Measurements from ENCODE around the gene JUNB. TPM values are rescaled to one million over a fixed set of nuclear protein-coding genes. Genes with fewer than 3 reads are reported as not detected.

Gene JUNB
- total RNA-seq, 1 experiment from 2014 or later = 194 TPM

DNA sequence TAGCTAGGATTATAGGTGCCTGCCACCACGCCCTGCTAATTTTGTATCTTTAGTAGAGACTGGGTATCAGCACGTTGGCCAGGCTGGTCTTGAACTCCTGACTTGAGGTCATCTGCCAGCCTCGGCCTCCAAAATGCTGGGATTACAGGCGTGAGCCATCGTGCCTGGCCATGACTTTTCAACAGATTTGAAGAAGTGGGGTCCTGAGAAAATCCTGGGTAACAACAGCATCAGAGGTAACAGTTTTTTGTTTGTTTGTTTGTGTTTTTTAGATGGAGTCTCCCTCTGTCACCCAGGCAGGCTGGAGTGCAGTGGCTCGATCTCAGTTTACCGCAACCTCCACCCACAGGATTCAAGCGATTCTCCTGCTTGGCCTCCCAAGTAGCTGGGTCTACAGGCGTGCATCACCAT lies 3.7 kb downstream of the JUNB start:
- CTCF ChIA-PET = interaction anchor here (1.1 to 6.4 kb wide), 10 partner anchors 18 to 704 kb away, joined by 3 to 123 read pairs (median 6); partner anchors contain the start of genes HOOK2 and TRIR
- peak overlapping the region; percentile 96 for H3K27ac ChIP-seq (ENCODE audit: low read depth, low read length)
- intact Hi-C loops (cut with micrococcal nuclease) = no loop called here

DNA sequence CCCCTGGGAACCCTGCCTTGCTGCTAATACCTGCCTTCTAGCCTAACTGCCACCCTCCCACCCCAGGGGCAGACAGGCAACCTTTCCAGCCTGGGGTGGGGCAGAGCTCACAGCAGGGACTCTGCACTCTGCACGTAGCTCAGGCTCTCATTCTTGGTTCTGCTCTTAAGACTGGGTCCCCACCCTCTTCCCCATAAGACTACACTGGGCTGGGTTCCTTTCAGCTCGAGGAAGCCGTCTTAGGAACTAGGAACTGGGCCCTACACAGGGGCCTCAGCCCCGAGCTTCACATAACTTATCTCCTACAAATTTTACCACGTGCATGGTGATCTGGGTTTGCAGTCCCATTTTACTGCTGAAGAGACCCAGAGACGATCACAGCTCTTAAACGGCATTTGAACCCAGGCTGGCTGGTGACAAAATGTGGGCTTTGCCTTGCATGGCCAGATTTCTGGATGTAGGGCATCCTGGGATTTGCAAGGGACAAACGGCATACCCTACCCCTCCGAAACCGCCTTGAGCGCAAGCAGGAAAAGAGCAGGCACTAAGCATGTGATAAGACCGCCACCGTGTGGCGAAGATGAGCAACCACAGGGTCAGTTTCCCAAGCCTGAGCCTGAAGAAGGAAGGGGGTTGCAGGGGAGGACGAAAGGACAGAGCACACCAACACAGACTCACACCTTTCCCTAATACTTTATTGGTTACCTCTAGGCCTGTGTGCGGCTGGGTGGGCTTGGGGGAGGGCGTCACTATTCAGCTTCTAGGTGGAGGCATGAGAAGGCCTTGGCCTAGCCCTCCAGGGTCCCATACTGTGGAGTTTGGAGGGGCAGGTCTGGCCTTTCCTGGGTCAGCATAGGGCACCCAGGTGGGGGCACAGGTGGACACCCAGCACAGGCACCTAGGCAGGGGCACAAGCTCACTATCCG lies 5.1 kb downstream of the JUNB start:
- ATAC-seq (peak; percentile 32), DNase-seq (ENCODE audit: low read depth, low spot score) (no peak)
- H2AFZ ChIP-seq (ENCODE audit: low read depth, low read length, poor library complexity, severe bottlenecking) = no peak overlapping the region
- peak overlapping the region in 1 of 2 experiments; percentile 33; a peak in 1 of 4 replicates for H3K4me3 ChIP-seq (replicated peaks in 1 of 2; ENCODE audit: low read depth in 1 of 2, low read length in 2 of 2)
- POLR2A ChIA-PET = interaction anchor here (0.7 to 6.7 kb wide), 7 partner anchors 14 to 85 kb away, joined by 3 to 172 read pairs (median 3); partner anchors contain the start of genes DNASE2 and HOOK2
- H3K27ac ChIP-seq (ENCODE audit: low read depth, low read length) = peak overlapping the region; percentile 70
- RAD21 ChIA-PET (ENCODE audit: low non-redundant PET in 1 of 2, low total read pairs in 2 of 2, uncharacterized antibody in 2 of 2, unreplicated experiment in 2 of 2) = interaction anchor here (0.8 to 3.4 kb wide), 7 partner anchors 19 to 36 kb away, joined by 4 to 17 read pairs (median 11); no protein-coding TSS in a partner anchor
- peaks cover 4 to 19% of the 10 kb centered on the region in 2 experiments; a peak in 3 of 4 replicates for H3K36me3 ChIP-seq (ENCODE audit: control insufficient read depth in 1 of 2, insufficient read depth in 2 of 2, low read length in 2 of 2)
- intact Hi-C loops (cut with micrococcal nuclease) = loop anchor here (1.0 to 2.0 kb wide), 4 partner anchors 19 to 120 kb away; no protein-coding TSS in a partner anchor
- BruUV-seq (replicated peaks) = no TSS peak
- no peaks in the 10 kb centered on the region for H3K9me2 ChIP-seq (ENCODE audit: insufficient read depth)
- H3K79me2 ChIP-seq (ENCODE audit: insufficient read depth, low read length) = peaks cover 40% of the 10 kb centered on the region
- H3K9me3 ChIP-seq (ENCODE audit: control insufficient read depth in 1 of 2, insufficient read depth in 1 of 2, low read depth in 1 of 2, low read length in 2 of 2) = no peaks in the 10 kb centered on the region
- no peaks in the 10 kb centered on the region for H4K20me1 ChIP-seq (ENCODE audit: insufficient read depth)
- peak overlapping the region; percentile 58 for H3K9ac ChIP-seq (ENCODE audit: low read length)
- peaks cover 29 to 68% of the 10 kb centered on the region in 2 experiments for H3K4me1 ChIP-seq (ENCODE audit: control insufficient read depth in 1 of 2, insufficient read depth in 2 of 2, low read length in 2 of 2)
- no peaks in the 10 kb centered on the region for H3K27me3 ChIP-seq (ENCODE audit: insufficient read depth, low read length)
- peak overlapping the region; percentile 72 for H3K4me2 ChIP-seq (ENCODE audit: low read length)
- CTCF ChIA-PET = interaction anchor here (0.7 to 6.4 kb wide), 15 partner anchors 10 to 169 kb away, joined by 3 to 123 read pairs (median 4); partner anchors contain the start of genes HOOK2, RNASEH2A and TRIR
- TF ChIP-seq, protein P1, sequence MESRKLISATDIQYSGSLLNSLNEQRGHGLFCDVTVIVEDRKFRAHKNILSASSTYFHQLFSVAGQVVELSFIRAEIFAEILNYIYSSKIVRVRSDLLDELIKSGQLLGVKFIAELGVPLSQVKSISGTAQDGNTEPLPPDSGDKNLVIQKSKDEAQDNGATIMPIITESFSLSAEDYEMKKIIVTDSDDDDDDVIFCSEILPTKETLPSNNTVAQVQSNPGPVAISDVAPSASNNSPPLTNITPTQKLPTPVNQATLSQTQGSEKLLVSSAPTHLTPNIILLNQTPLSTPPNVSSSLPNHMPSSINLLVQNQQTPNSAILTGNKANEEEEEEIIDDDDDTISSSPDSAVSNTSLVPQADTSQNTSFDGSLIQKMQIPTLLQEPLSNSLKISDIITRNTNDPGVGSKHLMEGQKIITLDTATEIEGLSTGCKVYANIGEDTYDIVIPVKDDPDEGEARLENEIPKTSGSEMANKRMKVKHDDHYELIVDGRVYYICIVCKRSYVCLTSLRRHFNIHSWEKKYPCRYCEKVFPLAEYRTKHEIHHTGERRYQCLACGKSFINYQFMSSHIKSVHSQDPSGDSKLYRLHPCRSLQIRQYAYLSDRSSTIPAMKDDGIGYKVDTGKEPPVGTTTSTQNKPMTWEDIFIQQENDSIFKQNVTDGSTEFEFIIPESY (IDR thresholded peaks at IDR 0.05; ENCODE audit: extremely low read depth, insufficient replicate concordance, low read length) = no peak
- TF ChIP-seq POLR2A (IDR thresholded peaks at IDR 0.05; ENCODE audit: borderline replicate concordance, extremely low read depth, insufficient read depth, insufficient read length) (peak; percentile 0), CBX3 (IDR thresholded peaks at IDR 0.05; ENCODE audit: low read depth) (no peak), ELF1 (IDR thresholded peaks at IDR 0.05; ENCODE audit: borderline replicate concordance, low read depth) (no peak), YY1 (IDR thresholded peaks at IDR 0.05; ENCODE audit: extremely low read depth, insufficient replicate concordance, low read depth, low read length) (no peak), POLR2AphosphoS5 (IDR thresholded peaks at IDR 0.05; ENCODE audit: low read depth, low read length) (peak; percentile 59), EZH2phosphoT487 (IDR thresholded peaks at IDR 0.05; ENCODE audit: borderline replicate concordance) (no peak)
- TF ChIP-seq, protein P2, sequence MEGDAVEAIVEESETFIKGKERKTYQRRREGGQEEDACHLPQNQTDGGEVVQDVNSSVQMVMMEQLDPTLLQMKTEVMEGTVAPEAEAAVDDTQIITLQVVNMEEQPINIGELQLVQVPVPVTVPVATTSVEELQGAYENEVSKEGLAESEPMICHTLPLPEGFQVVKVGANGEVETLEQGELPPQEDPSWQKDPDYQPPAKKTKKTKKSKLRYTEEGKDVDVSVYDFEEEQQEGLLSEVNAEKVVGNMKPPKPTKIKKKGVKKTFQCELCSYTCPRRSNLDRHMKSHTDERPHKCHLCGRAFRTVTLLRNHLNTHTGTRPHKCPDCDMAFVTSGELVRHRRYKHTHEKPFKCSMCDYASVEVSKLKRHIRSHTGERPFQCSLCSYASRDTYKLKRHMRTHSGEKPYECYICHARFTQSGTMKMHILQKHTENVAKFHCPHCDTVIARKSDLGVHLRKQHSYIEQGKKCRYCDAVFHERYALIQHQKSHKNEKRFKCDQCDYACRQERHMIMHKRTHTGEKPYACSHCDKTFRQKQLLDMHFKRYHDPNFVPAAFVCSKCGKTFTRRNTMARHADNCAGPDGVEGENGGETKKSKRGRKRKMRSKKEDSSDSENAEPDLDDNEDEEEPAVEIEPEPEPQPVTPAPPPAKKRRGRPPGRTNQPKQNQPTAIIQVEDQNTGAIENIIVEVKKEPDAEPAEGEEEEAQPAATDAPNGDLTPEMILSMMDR (IDR thresholded peaks at IDR 0.05 in 2 of 3, conservative IDR thresholded peaks at IDR 0.05 in 1 of 3; ENCODE audit: borderline replicate concordance in 1 of 3, insufficient read depth in 1 of 3, low read depth in 2 of 3, low read length in 2 of 3) = peak in 2 of 3 experiments; percentile 93 to 94; a peak in 4 of 6 replicates
- TF ChIP-seq, protein P3, sequence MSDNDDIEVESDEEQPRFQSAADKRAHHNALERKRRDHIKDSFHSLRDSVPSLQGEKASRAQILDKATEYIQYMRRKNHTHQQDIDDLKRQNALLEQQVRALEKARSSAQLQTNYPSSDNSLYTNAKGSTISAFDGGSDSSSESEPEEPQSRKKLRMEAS (IDR thresholded peaks at IDR 0.05) = no peak

More for the DNA sequence above, 3.7 kb downstream of the JUNB start:
- no peak for ATAC-seq
- BruUV-seq (replicated peaks) = no TSS peak
- Histone ChIP-seq H3K4me3 (replicated peaks in 1 of 2; ENCODE audit: low read depth in 1 of 2, low read length in 2 of 2) (no peak overlapping the region), H3K9me3 (ENCODE audit: control insufficient read depth in 1 of 2, insufficient read depth in 1 of 2, low read depth in 1 of 2, low read length in 2 of 2) (no peaks in the 10 kb centered on the region), H3K79me2 (ENCODE audit: insufficient read depth, low read length) (peaks cover 26% of the 10 kb centered on the region), H2AFZ (ENCODE audit: low read depth, low read length, poor library complexity, severe bottlenecking) (no peak overlapping the region), H4K20me1 (ENCODE audit: insufficient read depth) (no peaks in the 10 kb centered on the region), H3K27me3 (ENCODE audit: insufficient read depth, low read length) (no peaks in the 10 kb centered on the region), H3K9me2 (ENCODE audit: insufficient read depth) (no peaks in the 10 kb centered on the region), H3K9ac (ENCODE audit: low read length) (peak overlapping the region; percentile 93; the same call in 1 of the 2 replicates), H3K4me2 (ENCODE audit: low read length) (peak overlapping the region; percentile 99), H3K4me1 (ENCODE audit: control insufficient read depth in 1 of 2, insufficient read depth in 2 of 2, low read length in 2 of 2) (peaks cover 32 to 71% of the 10 kb centered on the region in 2 experiments), H3K36me3 (ENCODE audit: control insufficient read depth in 1 of 2, insufficient read depth in 2 of 2, low read length in 2 of 2) (peaks cover 4 to 10% of the 10 kb centered on the region in 2 experiments; a peak in 3 of 4 replicates)
- ChIA-PET RAD21 (ENCODE audit: low non-redundant PET in 1 of 2, low total read pairs in 2 of 2, uncharacterized antibody in 2 of 2, unreplicated experiment in 2 of 2) (interaction anchor here (1.6 to 3.4 kb wide), 3 partner anchors 17 to 29 kb away, joined by 11 to 15 read pairs (median 12); no protein-coding TSS in a partner anchor), POLR2A (interaction anchor here (0.5 to 6.7 kb wide), 6 partner anchors 8 to 37 kb away, joined by 3 to 172 read pairs (median 5); partner anchors contain the start of gene HOOK2)
- TF ChIP-seq ZFX (IDR thresholded peaks at IDR 0.05) = no peak
- no peak for DNase-seq (ENCODE audit: low read depth, low spot score)
